GM12892 (cell line): ENCODE measurements around the gene CHST13.

Experiments
- POLR2A ChIP-seq: IDR thresholded peaks from 2 replicates; pipeline ENCODE4 v1.6.1; 2011; ENCODE audit warnings: low read depth, low read length, control low read depth
- POLR2AphosphoS5 ChIP-seq: IDR thresholded peaks from 2 replicates; pipeline ENCODE4 v1.6.1; 2011; ENCODE audit warnings: low read depth, low read length, control low read depth
- TAF1 ChIP-seq: IDR thresholded peaks from 2 replicates; pipeline ENCODE4 v1.6.1; 2011; ENCODE audit warnings: low read depth, mild to moderate bottlenecking, control low read depth, low read length, borderline replicate concordance

DNA sequence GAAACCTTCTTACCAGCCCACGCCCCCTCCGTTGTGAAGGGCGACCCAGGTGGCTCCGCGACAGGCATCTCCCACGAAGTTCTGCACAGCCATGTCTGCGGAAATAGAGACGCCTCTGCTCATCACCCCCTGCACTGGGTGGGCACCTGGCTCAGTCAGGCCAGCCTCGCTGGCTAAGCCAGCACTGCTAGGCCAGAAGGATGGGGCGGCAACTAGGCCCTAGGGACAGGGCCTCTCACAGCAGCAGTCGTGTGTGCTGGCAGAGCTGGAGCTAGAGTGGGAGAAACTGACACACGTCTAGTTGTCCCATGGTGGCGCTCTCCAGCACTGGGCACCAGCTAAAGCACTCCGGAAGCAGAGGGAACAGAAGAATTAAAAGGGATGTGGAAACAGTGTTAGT is 35.8 kb upstream of the CHST13 start:
- TF ChIP-seq POLR2A (no peak), TAF1 (no peak), POLR2AphosphoS5 (no peak)
